Measurements from ENCODE around the gene OR2F1.

DNA sequence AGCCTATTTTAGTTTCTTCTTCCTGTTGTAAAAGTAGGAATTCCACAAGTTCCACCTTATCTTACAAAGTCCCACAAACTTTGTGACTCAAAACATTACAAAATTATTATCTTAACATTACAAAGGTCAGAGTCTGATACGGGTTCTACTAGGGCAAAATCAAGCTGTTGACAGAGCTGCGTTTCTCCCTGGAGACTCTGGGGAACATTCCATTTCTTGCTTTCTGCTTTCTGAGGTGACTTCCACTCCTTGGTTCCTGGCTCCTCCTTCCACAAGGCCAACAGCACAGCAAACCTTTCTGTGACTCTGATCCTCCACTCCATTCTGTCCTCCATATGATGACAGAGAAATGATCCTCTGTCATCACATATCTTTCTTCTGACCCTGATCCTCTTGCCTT is 10.6 kb downstream of the OR2F1 start:
- TF ChIP-seq, protein P1, sequence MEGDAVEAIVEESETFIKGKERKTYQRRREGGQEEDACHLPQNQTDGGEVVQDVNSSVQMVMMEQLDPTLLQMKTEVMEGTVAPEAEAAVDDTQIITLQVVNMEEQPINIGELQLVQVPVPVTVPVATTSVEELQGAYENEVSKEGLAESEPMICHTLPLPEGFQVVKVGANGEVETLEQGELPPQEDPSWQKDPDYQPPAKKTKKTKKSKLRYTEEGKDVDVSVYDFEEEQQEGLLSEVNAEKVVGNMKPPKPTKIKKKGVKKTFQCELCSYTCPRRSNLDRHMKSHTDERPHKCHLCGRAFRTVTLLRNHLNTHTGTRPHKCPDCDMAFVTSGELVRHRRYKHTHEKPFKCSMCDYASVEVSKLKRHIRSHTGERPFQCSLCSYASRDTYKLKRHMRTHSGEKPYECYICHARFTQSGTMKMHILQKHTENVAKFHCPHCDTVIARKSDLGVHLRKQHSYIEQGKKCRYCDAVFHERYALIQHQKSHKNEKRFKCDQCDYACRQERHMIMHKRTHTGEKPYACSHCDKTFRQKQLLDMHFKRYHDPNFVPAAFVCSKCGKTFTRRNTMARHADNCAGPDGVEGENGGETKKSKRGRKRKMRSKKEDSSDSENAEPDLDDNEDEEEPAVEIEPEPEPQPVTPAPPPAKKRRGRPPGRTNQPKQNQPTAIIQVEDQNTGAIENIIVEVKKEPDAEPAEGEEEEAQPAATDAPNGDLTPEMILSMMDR (conservative IDR thresholded peaks at IDR 0.05 in 1 of 2, IDR thresholded peaks at IDR 0.05 in 1 of 2; ENCODE audit: low read depth in 1 of 2, low read length in 2 of 2): no peak
- no peak for TF ChIP-seq EZH2 (IDR thresholded peaks at IDR 0.05; ENCODE audit: low read length, missing control alignments)

All from fibroblast of lung (primary cell).